Activated effector memory CD4-positive, alpha-beta T cell treated with anti-CD3 and anti-CD28 coated beads, Interleukin-2, amount 50 U/mL, for 16 hours (primary cell): ENCODE measurements around the gene LZTR1.
"Not testable (repeated sequence)": the region's sequence is repeated elsewhere in the genome, so short reads cannot be mapped to it uniquely, and the experiment has no call there.

Experiments
- DNase-seq: peaks from one replicate; pipeline ENCODE4 v3.0.0-alpha.2; 2020

Gene LZTR1

GRCh38 chr22:20981787-20982562 is at the start of gene LZTR1:
Gene LZTR1, plus strand, starts transcription at chr22:20982297. Its CDS starts 75 bp downstream, at chr22:20982372.
- DNase-seq, result peak; percentile 90

GRCh38 chr22:20933910-20934309 is 48.2 kb upstream of the LZTR1 start:
- DNase-seq, result no peak

GRCh38 chr22:20935049-20935448 is 47.0 kb upstream of the LZTR1 start:
- DNase-seq, result not testable (repeated sequence)

- not testable (repeated sequence) for DNase-seq
Measured at GRCh38 chr22:20935780-20936539, 46.1 kb upstream of the LZTR1 start.

GRCh38 chr22:20937031-20937793 is 44.9 kb upstream of the LZTR1 start:
- no peak for DNase-seq

GRCh38 chr22:20937794-20938671 is 44.1 kb upstream of the LZTR1 start:
- no peak for DNase-seq

GRCh38 chr22:20939457-20940185 is 42.5 kb upstream of the LZTR1 start:
- not testable (repeated sequence) for DNase-seq

- no peak for DNase-seq
Measured at GRCh38 chr22:20940186-20940651, 41.9 kb upstream of the LZTR1 start.

- no peak for DNase-seq
Measured at GRCh38 chr22:20940904-20941385, 41.2 kb upstream of the LZTR1 start.

GRCh38 chr22:20942203-20942902 is 39.7 kb upstream of the LZTR1 start:
- not testable (repeated sequence) for DNase-seq

- DNase-seq, result no peak
Measured at GRCh38 chr22:20943104-20943933, 38.8 kb upstream of the LZTR1 start.

GRCh38 chr22:20944042-20944441 is 38.1 kb upstream of the LZTR1 start:
- no peak for DNase-seq

GRCh38 chr22:20945578-20945934 is 36.5 kb upstream of the LZTR1 start:
- DNase-seq, result no peak

- no peak for DNase-seq
Measured at GRCh38 chr22:20946080-20946986, 35.8 kb upstream of the LZTR1 start.

- no peak for DNase-seq
Measured at GRCh38 chr22:20946991-20947390, 35.1 kb upstream of the LZTR1 start.

- no peak for DNase-seq
Measured at GRCh38 chr22:20948450-20948849, 33.6 kb upstream of the LZTR1 start.

GRCh38 chr22:20948989-20949388 is 33.1 kb upstream of the LZTR1 start:
- no peak for DNase-seq

- no peak for DNase-seq
Measured at GRCh38 chr22:20949698-20950183, 32.4 kb upstream of the LZTR1 start.
